ENCODE results near the gene IRAK3. TPM values are rescaled to one million over a fixed set of nuclear protein-coding genes. Genes with fewer than 3 reads are reported as not detected.
A peak's percentile ranks its signal among the peaks of the same experiment; 100 is the strongest.

Gene IRAK3
- total RNA-seq, 1 experiment from 2014 or later, result 0.44 TPM

GRCh38 chr12:66258011-66258410 is 69.0 kb downstream of the IRAK3 start:
- no peak for DNase-seq
- Histone ChIP-seq H2BK12ac (ENCODE audit: insufficient read length, low read depth, low read length) (no peak overlapping the region), H3K56ac (ENCODE audit: insufficient read length, low read depth, low read length) (no peak overlapping the region), H3K9me3 (ENCODE audit: control insufficient read depth, low read depth, low read length) (no peaks in the 10 kb centered on the region), H3K23ac (ENCODE audit: insufficient read length, low read depth, low read length) (no peak overlapping the region), H3K18ac (ENCODE audit: insufficient read length, low read depth, low read length) (no peak overlapping the region), H2BK120ac (ENCODE audit: low read depth, low read length, poor library complexity, severe bottlenecking) (no peak overlapping the region), H3K9ac (ENCODE audit: extremely low read depth, insufficient read length, low read length) (no peak overlapping the region), H3K27me3 (ENCODE audit: insufficient read depth, low read length) (no peaks in the 10 kb centered on the region), H3K79me2 (ENCODE audit: insufficient read depth, low read length) (no peaks in the 10 kb centered on the region), H2AK5ac (ENCODE audit: insufficient read length, low read length) (no peak overlapping the region), H3K79me1 (ENCODE audit: insufficient read depth, low read depth, low read length, poor library complexity, severe bottlenecking) (no peaks in the 10 kb centered on the region), H4K5ac (ENCODE audit: insufficient read length, low read depth, low read length) (peak overlapping the region; percentile 50), H2BK5ac (ENCODE audit: insufficient read length, low read length) (no peak overlapping the region), H3T11ph (ENCODE audit: low read length) (no peak overlapping the region), H2AFZ (ENCODE audit: low read length) (no peak overlapping the region), H3K23me2 (ENCODE audit: insufficient read length, low read depth, low read length, poor library complexity, severe bottlenecking) (no peaks in the 10 kb centered on the region), H3K14ac (ENCODE audit: insufficient read depth, low read length) (no peak overlapping the region; the same call in 1 of the 2 replicates), H4K91ac (ENCODE audit: insufficient read length, low read depth, low read length) (no peak overlapping the region), H3K4me2 (ENCODE audit: insufficient read depth, insufficient read length, low read length) (no peak overlapping the region), H3K27ac (ENCODE audit: insufficient read length, low read depth, low read length) (no peak overlapping the region), H2BK20ac (ENCODE audit: low read depth, low read length, poor library complexity, severe bottlenecking) (no peak overlapping the region), H4K20me1 (ENCODE audit: control insufficient read depth, insufficient read depth, insufficient read length) (no peaks in the 10 kb centered on the region), H4K8ac (replicated peaks; ENCODE audit: insufficient read length, low read depth, low read length) (no peak overlapping the region), H2BK15ac (ENCODE audit: low read depth, low read length) (no peak overlapping the region), H3K4me1 (ENCODE audit: insufficient read depth, low read length) (no peaks in the 10 kb centered on the region), H3K4ac (ENCODE audit: low read depth, low read length) (no peak overlapping the region)
- no CpG with 5 or more reads among the region's 3 CpGs for WGBS (ENCODE audit: extremely low coverage, insufficient read length, low lambda C conversion rate)
- Mint-ChIP-seq H3K9me3 (no peaks in the 10 kb centered on the region), H3K4me1 (peaks cover 7 to 8% of the 10 kb centered on the region in 2 experiments), H3K27me3 (ENCODE audit: low read depth) (no peaks in the 10 kb centered on the region), H3K4me3 (no peak overlapping the region), H3K27ac (no peak overlapping the region), H3K36me3 (ENCODE audit: insufficient read depth in 1 of 3, low read depth in 3 of 3) (no peaks in the 10 kb centered on the region)
- no peak for TF ChIP-seq CTCF (conservative IDR thresholded peaks at IDR 0.05)
